ENCODE results near the gene COG3.

COG3 gene

DNA sequence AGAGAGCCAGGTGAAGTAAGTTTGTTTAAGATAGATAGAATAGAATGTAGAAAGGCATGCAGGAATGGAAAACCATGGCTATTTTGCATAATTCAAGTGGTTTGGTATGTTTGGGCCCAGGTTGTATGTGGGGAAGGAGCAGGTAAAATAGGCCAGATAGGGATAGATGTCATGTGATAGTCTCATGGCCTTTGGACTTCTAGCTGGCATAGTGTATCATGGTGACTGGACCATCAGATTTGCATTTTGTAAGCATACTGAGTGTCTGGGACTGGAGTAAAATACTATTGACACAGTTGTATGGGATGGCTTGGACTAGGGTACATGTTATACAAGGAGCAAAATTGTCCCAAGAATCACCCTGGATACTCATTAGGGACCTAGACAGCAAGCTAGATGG lies 38.9 kb downstream of the COG3 start:
- DNase-seq (ENCODE audit: low read depth in 3 of 3, low spot score in 1 of 3), result no peak

DNA sequence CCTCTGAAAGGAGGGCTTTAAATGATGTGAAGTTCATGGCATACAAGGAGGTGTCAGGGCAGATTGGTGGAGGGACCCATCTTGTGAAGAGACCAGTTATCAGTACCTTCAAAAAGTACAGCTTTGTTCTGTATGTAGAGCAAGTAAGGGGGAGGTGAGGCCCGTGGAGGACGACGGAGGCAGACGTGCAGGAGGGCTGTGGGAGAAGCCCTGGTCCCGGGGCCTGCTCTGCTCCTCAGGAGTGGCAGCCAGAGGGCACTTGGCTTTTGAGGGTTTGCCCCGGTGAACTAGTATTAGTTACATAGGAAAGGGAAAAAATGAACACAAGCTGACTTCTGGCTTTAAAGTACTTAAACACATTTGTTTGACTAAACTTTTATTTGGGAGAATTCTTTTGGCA lies 42.1 kb downstream of the COG3 start:
- DNase-seq (ENCODE audit: low read depth in 3 of 3, low spot score in 1 of 3), result no peak

DNA sequence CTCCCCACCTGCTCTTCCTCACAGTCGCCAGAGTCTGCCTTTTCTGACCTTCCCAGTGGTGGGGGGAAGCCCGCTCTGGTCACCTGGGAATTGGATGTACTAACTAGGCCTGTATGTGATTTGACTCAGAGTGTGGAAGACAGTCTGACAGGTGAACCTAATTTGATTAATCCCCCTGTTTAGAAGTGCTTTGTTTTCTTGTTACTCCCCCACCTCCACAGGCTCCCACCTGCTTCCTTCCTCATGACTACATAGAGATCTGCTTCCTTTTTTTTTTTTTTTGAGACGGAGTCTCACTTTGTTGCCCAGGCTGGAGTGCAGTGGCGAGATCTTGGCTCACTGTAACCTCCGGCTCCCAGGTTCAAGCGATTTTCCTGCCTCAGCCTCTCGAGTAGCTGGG lies 44.0 kb downstream of the COG3 start:
- no peak for DNase-seq (ENCODE audit: low read depth in 3 of 3, low spot score in 1 of 3)

DNA sequence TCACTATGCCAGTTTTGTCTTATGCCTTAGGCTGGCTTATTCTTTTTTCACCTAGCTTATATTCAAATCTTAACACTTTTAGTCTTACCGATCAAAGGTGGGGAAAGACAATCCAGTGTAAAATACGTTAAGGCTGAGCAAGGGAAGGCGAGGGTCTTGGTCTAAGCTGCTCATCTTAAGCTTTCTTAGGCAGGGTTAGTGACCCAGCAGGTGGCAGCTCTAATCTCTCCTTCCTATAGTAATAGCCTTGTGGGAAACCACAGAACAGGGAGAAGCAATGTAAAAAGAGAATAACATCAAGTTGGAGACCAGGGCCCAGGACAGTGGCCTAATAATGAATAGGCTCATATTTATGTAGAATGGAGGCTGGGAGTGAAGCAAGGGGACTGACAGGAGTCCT lies 45.9 kb downstream of the COG3 start:
- DNase-seq (ENCODE audit: low read depth in 3 of 3, low spot score in 1 of 3), result no peak

DNA sequence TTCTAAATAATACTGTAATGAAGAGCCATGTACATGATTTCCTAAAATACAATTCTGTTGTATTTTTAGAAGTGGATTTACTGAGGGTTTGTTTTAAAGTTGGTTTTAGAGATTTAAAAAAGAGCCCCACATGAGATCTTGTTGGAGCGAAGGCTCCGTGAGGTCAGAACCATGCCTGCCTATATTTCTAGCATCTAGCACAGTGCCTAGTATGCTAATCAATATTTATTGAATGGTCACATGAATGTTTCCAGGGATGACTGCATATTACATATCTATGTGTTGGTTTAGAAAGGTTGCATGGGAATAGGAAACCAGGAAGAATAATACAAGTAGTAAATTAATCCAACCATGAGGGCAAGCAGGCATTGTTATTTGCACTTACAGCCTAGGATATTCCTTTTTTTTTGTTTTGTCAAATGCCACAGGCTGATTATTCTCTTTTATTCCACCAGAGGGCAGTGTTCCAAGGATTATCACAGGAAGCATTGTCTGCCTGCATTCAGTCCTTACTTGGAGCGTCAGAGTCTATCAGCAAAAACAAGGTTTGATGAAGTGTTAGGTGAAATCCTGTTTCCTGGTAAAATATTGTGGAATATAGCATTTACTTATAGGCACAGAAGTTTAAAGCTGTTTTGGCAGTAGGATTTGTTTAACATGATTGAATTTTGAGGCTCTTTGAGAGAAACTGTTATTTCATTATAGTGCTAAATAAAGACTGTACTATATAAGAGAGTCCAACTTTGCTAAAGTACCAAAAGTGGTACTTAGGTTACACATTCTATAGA lies 46.8 kb downstream of the COG3 start:
- peak in 1 of 3 donors; percentile 10 for DNase-seq (ENCODE audit: low read depth in 3 of 3, low spot score in 1 of 3)

DNA sequence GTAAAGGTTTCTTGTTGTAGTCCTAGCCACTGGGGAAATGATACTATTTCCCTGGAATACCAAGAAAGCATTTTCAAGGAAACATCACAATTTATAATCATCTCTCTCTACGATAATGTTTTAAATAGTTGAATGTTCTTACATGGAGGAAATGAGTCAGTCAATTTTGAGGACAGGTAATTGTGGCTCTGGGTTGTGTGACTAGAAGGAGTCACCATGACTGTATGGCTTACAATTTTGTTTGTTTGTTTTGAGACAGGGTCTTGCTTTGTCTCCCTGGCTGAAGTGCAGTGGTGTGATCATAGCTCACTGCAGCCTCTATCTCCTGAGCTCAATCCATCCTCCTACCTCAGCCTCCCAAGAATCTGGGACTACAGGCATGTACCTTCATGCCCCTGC lies 47.4 kb downstream of the COG3 start:
- DNase-seq (ENCODE audit: low read depth in 3 of 3, low spot score in 1 of 3), result no peak

DNA sequence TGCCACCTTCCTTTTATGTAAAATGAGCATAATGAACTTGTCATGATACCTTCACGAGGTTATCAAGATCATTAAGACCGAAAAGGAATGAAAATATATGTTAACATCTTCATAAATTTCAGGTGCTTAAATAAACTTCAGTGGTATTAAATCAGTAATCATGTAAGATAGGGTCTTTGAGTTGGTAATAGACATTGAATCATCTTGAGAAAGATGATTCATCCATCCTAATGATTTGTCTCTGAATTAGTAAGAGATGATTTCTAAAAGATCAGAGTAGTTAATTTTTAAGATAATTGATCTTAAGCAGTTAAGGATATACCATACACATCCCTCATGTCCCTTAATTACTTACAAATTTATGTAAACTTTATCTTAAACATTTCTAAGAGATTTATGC lies 52.0 kb downstream of the COG3 start:
- no peak for DNase-seq (ENCODE audit: low read depth in 3 of 3, low spot score in 1 of 3)

DNA sequence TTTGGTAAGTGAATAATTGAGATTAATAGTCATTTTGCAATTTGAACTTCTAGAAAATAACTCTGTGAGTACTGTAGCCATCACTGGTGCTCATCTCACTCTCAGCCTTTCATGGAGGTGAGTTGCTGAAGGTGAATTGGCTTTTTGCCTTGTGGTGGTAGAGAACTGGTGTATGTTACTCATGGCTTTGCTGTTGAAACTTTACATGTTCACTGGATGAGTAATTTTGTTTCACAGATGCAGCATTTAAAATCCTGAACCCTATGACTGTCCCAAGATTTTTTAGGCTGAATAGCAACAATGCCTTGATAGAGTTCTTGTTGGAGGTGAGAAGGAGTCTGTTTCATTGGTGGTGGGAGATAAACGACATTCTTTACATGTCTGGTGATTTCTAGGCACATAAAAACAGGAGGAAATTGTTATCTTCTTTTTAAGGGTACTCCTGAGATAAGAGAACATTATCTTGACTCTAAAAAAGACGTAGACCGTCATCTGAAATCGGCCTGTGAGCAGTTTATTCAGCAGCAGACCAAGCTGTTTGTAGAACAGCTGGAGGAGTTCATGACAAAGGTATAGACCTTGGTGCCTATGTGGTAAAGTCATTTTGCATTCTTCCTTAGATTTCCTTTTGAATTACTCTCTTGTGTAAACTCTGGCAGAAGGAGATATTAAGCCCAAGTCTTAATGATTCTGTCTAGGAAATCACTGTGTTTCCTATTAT lies 53.9 kb downstream of the COG3 start:
- DNase-seq (ENCODE audit: low read depth in 3 of 3, low spot score in 1 of 3), result no peak

DNA sequence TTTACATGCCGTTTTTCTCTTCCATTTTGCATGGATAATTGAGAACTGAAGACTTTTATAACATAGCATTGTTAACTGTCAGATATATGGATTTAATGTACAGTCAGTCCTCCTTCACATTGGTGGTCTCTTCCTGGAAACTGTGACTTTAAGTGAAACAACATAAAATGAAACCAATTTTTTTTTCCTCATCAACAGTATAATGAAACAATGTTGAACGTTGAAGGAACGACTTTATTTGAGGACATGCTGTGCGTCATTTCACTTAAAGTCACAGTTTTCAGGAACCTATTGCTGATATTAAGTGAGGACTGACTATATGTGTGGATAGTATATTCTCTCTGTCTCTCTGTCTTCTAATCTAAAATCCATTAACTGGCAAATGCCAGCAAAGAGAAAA lies 54.8 kb downstream of the COG3 start:
- DNase-seq (ENCODE audit: low read depth in 3 of 3, low spot score in 1 of 3), result no peak

DNA sequence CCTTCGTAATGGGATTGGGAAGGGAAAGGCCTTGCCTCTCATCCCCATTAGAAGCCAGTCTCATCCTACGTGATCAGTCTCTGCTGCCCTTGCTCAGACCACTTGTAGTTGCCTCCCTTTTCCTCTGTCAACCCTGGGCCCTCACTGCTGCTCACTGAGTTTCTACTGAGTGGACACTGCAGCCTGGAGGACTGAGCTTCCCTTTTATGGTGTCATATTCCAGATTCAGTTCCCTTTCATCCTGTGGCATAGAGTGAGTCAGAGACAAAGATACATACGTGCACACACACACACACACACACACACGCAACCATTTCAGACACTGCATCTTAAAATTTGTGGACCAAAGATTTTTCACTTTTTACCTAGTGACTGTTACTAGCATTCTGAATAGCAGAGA lies 56.6 kb downstream of the COG3 start:
- DNase-seq (ENCODE audit: low read depth in 3 of 3, low spot score in 1 of 3), result no peak

DNA sequence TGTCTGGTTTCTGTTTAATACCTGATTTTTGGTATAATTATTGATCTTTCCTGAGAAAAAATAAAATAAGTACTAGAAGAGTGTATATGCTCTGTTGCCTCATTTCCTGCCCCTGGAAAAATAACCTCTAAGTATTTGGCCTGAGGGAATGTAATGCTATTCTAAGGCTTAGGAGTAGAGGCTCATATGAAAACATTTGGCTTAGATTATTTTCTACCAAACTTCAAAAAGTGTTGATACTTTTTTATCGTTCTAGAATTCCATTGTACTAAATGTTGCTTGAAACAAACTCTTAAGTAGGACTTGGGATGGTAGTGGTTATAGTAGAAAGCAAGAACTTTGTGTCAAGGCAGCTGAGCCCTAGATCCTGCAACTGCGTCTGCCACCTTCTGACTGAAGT lies 57.8 kb downstream of the COG3 start:
- DNase-seq (ENCODE audit: low read depth in 3 of 3, low spot score in 1 of 3), result no peak

DNA sequence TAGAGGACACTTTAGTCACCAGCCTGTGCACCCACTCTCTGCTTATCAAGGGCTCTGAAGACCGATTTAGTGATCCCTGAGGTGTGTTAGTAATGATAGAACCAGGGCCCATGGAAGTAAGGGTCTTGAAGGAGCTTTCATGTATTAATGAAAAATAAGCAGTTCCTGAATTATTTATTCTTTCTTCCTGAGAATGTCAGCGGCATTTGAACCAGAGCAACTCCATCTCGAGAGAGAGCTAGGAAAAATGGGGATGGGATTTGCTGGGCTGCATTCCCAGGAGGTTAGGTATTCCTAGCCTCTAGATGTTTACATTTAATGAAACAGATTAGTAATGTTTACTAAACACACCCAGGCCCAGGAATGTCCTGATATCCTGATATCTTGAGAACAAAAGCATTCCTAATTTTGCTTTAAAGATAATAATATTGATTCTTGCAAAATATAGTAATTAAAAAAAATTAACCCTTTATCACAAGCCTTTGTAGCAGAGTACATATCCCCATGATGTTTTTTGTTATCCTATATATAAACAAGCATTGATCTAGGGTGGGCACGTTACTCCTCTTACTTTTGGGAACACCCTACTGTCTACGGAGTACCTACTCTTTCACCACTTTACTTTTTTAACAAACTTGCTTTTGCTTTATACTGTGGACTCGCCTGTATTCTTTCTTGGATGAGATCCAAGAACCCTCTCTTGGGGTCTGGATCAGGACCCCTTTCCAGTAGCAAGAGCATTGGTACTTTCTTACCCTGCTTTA lies 63.1 kb downstream of the COG3 start:
- DNase-seq (ENCODE audit: low read depth in 3 of 3, low spot score in 1 of 3), result no peak

DNA sequence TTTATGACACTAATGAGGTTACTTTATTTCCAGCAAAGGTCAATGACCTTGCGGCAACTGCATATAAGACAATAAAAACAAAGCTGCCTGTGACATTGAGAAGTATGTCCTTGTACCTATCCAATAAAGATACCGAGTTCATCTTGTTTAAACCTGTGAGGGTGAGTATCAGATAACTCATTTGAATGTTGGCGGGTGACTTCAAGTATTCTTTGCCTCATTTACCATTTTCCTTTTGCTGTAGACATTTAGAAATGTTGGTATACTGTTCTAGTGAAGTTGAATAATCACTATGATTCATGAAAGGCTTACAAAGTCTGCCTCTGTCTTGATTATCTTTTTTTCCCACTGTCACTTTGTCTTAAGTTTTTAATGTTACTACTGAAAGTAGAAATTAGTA lies 65.0 kb downstream of the COG3 start:
- no peak for DNase-seq (ENCODE audit: low read depth in 3 of 3, low spot score in 1 of 3)

DNA sequence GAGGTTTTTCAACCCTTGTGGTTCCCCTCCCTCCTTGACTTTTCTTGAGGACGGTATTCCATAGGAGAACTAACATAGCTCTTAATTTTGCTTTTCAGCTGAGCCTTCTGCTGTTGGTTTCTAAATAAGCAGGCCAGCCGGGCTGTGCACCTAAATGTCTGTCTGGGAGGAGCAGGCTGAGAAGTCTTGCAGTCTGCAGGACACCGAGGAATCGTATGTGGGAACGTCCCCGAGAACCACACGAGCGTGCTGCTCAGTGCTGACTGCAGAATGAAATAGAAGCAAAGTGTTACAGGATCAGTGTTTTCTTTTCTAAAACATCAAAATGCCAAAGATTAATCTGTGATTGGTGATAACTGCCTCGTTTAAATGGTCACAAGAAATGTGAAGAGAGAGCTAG lies 69.9 kb downstream of the COG3 start:
- no peak for DNase-seq (ENCODE audit: low read depth in 3 of 3, low spot score in 1 of 3)

DNA sequence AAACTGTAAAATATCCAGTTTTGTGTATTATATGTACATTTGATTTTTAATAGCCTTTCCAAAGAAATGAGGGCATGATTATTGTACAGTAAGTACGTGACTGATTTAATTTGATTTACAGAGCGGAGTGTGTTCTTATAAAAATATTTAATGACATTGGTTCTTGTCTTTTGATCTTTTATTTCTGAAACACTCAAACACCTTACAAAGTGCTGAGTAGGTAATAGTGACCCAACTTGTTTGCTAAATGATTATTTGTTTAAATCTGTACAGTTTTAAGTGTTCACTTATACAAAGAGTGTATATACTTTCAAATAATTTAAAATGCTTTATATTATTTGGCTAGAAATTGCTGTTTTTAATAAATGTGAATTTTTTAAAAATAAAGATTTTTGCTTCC lies 71.5 kb downstream of the COG3 start:
- no peak for DNase-seq (ENCODE audit: low read depth in 3 of 3, low spot score in 1 of 3)

DNA sequence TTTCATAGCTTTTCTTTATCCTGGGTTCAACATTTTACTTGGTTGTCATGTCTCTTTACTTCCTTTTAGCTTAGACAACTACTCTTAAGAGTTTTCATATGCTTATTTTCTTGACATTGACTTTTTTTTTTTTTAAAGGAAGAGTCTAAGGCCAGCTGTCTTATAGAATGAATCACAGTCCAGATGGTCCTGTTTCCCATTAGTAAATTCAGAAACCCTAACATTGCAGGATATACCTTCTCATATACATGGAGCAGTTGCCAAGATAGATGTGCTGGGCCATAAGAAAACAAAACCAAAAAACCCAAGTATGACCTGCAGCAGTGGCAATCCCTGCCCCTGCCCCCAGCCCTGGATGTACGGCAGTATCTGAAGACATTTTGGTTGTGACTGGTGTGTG lies 72.8 kb downstream of the COG3 start:
- DNase-seq (ENCODE audit: low read depth in 3 of 3, low spot score in 1 of 3), result no peak

DNA sequence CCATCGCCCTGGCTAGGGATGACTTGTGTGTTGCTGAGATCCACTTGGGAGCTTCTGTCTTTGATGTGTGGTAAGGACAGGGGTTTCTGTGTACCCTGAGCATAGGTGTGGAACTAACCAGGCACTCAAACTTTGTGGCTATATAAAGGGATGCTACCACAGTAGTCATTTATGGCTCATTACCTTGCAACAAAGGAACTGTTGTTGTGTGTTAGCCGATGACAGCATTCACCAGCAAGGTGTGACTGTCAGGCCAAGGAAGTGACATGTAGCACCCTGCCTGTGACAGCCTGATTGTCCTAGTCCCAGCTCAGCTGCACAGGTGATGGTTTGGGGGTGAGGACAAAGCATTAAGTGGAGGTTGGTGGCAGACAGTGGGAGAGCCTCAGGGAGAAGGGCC lies 73.6 kb downstream of the COG3 start:
- no peak for DNase-seq (ENCODE audit: low read depth in 3 of 3, low spot score in 1 of 3)

DNA sequence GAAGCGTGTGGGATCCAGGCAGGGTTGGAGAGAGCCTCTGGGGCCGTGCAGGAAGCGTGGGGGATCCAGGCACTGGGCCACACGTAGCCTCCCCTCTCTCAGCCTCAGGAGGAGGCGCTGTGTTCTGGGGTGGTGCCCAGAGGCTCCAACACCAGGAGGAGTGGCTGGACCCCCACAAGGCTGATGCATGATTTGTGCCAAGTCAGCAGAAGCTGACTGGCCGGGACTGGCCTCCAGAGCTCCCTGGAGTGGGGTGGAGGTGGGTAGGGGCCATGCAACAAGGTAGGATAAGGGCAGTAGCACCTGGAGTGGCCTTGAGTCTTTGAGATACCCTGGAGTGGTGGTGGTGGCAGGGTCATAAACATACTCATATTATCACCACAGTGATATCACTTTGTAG lies 75.5 kb downstream of the COG3 start:
- no peak for DNase-seq (ENCODE audit: low read depth in 3 of 3, low spot score in 1 of 3)

DNA sequence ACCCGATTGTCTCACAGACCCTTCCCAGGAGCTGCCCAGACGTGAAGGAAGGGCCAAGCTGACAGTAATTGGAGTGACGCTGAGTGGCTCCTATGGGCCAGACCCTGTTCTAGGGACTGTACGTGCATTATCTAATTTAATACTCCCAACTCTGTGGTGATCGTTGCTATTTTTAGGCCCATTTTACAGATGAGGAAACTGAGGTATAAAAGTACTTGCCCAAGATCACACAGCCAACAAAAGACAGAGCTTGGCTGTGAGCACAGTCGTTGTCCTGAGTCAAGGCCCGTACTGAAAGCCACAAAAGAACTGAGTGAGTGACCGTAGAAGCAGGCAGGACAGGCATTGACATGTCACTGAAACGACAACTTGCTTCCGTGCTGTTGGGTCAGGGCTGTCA lies 76.1 kb downstream of the COG3 start:
- DNase-seq (ENCODE audit: low read depth in 3 of 3, low spot score in 1 of 3), result no peak

DNA sequence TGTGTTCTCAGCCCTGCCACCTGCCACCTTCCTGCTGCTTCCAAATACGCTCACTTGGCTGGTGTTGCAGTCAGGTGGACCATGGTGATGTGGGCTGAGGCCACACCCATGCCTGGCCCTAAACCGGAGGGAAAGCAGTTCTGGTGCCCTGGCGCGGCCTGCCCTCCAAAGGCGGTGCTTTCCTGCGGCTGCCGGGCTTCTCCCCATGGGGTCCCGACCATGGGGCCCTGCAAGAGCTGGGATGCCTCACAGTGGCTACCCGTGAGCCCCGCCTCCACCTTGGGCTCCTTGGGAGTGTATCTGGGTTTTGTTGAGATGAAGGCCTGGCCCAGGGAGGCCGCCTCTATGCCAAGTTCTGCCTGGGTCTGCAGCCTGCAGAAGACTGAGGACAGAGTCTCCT lies 77.1 kb downstream of the COG3 start:
- no peak for DNase-seq (ENCODE audit: low read depth in 3 of 3, low spot score in 1 of 3)

DNA sequence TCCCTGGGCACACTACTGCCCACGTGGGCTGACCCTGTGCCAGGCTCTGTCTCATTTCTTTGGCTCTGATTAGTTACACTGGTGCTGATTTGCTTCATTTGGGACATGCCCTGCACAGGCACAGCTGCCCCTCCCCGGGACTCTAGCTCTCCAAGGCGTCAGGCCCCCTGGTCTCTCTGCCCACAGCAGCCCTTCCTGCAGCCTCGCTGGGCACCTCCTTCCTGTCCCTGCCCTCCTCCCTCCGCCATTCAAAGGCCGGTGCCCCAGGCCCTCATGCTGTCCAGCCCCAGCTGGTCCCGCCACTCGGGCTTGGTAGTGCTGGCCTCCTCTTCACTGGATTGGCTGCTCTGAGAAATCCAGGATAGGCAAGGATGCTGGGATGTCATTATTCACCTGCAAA lies 77.7 kb downstream of the COG3 start:
- no peak for DNase-seq (ENCODE audit: low read depth in 3 of 3, low spot score in 1 of 3)

DNA sequence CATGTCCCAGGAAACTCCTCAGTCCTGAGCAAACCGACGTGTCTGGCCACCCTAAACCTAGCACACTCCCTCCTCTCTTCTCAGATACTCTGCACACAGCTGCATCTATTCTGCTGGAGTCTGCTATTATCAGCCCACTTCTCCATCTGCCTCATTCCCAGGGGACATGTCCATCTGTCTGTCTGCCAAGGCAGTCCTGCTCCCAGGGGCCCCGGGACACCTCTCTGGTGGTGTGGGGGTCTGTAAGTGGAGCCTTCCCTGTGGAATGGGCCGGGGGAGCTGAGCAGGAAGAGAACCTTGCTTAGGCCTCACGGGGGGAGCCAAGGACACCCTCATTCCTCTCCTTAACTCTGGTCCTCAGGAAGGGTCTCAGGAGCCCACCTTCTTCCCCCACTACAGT lies 78.1 kb downstream of the COG3 start:
- DNase-seq (ENCODE audit: low read depth in 3 of 3, low spot score in 1 of 3), result no peak

All from stimulated activated CD4-positive, alpha-beta T cell treated with anti-CD3 and anti-CD28 coated beads, TNF-alpha, amount 100 ng/mL, for 1 hour (primary cell).